Spinal cord (tissue), 10 donors: Measurements from ENCODE around the gene PAX5. TPM values are rescaled to one million over a fixed set of nuclear protein-coding genes. Genes with fewer than 3 reads are reported as not detected.

Experiments
- DNase-seq, 6 donors: peaks; one replicate each; pipeline versions ENCODE4 v3.0.0 to v3.0.0-alpha.2; 2013 to 2015; ENCODE audit warnings: low spot score in 6 of 6, low read depth in 4 of 6
- H3K27ac ChIP-seq: one replicate; pipeline ENCODE4 v1.5.1; 2013; ENCODE audit warnings: low read depth, low read length, control low read depth
- H3K27me3 ChIP-seq: one replicate; pipeline ENCODE4 v1.6.1; 2013; ENCODE audit warnings: low read length; ENCODE audit not compliant: control insufficient read depth, insufficient read depth
- H3K36me3 ChIP-seq: one replicate; pipeline ENCODE4 v1.6.1; 2013; ENCODE audit warnings: low read length; ENCODE audit not compliant: control insufficient read depth, insufficient read depth
- H3K4me1 ChIP-seq: one replicate; pipeline ENCODE4 v1.6.1; 2013; ENCODE audit warnings: low read length; ENCODE audit not compliant: control insufficient read depth, insufficient read depth
- H3K4me3 ChIP-seq: one replicate; pipeline ENCODE4 v1.5.1; 2013; ENCODE audit warnings: low read depth, low read length, control low read depth
- H3K9me3 ChIP-seq: one replicate; pipeline ENCODE4 v1.6.1; 2013; ENCODE audit warnings: low read length; ENCODE audit not compliant: control insufficient read depth, insufficient read depth
- WGBS: methylation state at CpG from one replicate; pipeline ENCODE4 v1.1.5; 2013; ENCODE audit warnings: missing lambda C conversion rate; ENCODE audit not compliant: insufficient coverage; 5-methylcytosine and 5-hydroxymethylcytosine counted together
- polyA plus RNA-seq, 2 donors: library from polyadenylated mRNA; unstranded; fragments of 120-200 nt; gene quantifications; one replicate each; pipeline ENCODE4 v1.2.1, GENCODE V29; 2013; ENCODE audit not compliant: insufficient read length in 2 of 2
- total RNA-seq, 2 donors: library from RNA; depleted of rRNA in 1 of 2; stranded (reverse); fragments of 120-200 nt in 1 of 2; fragments of >200 nt in 1 of 2; gene quantifications; one replicate each; pipeline versions ENCODE4 v1.2.3 to v1.2.4, GENCODE V29; 2013 to 2014
- donor health status: healthy.

Gene PAX5
- total and polyA plus RNA-seq, 4 donors = 0.89 to 2.6 (median 1.1) TPM

- H3K36me3 ChIP-seq = no peaks in the 10 kb centered on the region
- no peaks in the 10 kb centered on the region for H3K27me3 ChIP-seq
- no peak for DNase-seq
- 84% methylated on average over 9 of the region's 9 CpGs for WGBS
- H3K9me3 ChIP-seq = no peaks in the 10 kb centered on the region
- H3K4me1 ChIP-seq = peaks cover 13% of the 10 kb centered on the region
- H3K27ac ChIP-seq = no peak overlapping the region
- no peak overlapping the region for H3K4me3 ChIP-seq
Measured at GRCh38 chr9:36849943-36850342, 184.1 kb downstream of the PAX5 start.

- H3K9me3 ChIP-seq = no peaks in the 10 kb centered on the region
- H3K36me3 ChIP-seq = no peaks in the 10 kb centered on the region
- H3K4me3 ChIP-seq = no peak overlapping the region
- H3K4me1 ChIP-seq = peaks cover 8% of the 10 kb centered on the region
- H3K27me3 ChIP-seq = no peaks in the 10 kb centered on the region
- H3K27ac ChIP-seq = no peak overlapping the region
- DNase-seq = no peak
- 87% methylated on average over 5 of the region's 5 CpGs for WGBS
Measured at GRCh38 chr9:36848946-36849345, 185.1 kb downstream of the PAX5 start.

GRCh38 chr9:36847781-36848673 lies 186.0 kb downstream of the PAX5 start:
- Histone ChIP-seq H3K4me3 (no peak overlapping the region), H3K27ac (no peak overlapping the region), H3K36me3 (no peaks in the 10 kb centered on the region), H3K4me1 (peaks cover 8% of the 10 kb centered on the region), H3K9me3 (no peaks in the 10 kb centered on the region), H3K27me3 (no peaks in the 10 kb centered on the region)
- DNase-seq = peak in 1 of 6 donors; percentile 30
- 37% methylated on average over 16 of the region's 22 CpGs for WGBS

GRCh38 chr9:36846621-36847020 lies 187.4 kb downstream of the PAX5 start:
- H3K36me3 ChIP-seq = no peaks in the 10 kb centered on the region
- no peak overlapping the region for H3K4me3 ChIP-seq
- no peaks in the 10 kb centered on the region for H3K9me3 ChIP-seq
- H3K27ac ChIP-seq = no peak overlapping the region
- peaks cover 13% of the 10 kb centered on the region for H3K4me1 ChIP-seq
- DNase-seq = no peak
- WGBS = 88% methylated on average over 8 of the region's 8 CpGs
- no peaks in the 10 kb centered on the region for H3K27me3 ChIP-seq

GRCh38 chr9:36845844-36846243 lies 188.2 kb downstream of the PAX5 start:
- H3K36me3 ChIP-seq = no peaks in the 10 kb centered on the region
- no peak for DNase-seq
- H3K4me1 ChIP-seq = peaks cover 13% of the 10 kb centered on the region
- H3K27me3 ChIP-seq = no peaks in the 10 kb centered on the region
- WGBS = 80% methylated on average over 2 of the region's 2 CpGs
- no peak overlapping the region for H3K4me3 ChIP-seq
- H3K9me3 ChIP-seq = no peaks in the 10 kb centered on the region
- H3K27ac ChIP-seq = no peak overlapping the region

GRCh38 chr9:36844961-36845360 lies 189.1 kb downstream of the PAX5 start:
- DNase-seq = no peak
- Histone ChIP-seq H3K4me1 (peaks cover 13% of the 10 kb centered on the region), H3K27me3 (no peaks in the 10 kb centered on the region), H3K9me3 (no peaks in the 10 kb centered on the region), H3K27ac (no peak overlapping the region), H3K36me3 (no peaks in the 10 kb centered on the region), H3K4me3 (no peak overlapping the region)
- WGBS = 90% methylated on average over 1 of the region's 1 CpG

- no CpG with 5 or more reads among the region's 1 CpG for WGBS
- no peaks in the 10 kb centered on the region for H3K9me3 ChIP-seq
- no peak overlapping the region for H3K27ac ChIP-seq
- H3K4me3 ChIP-seq = no peak overlapping the region
- peaks cover 13% of the 10 kb centered on the region for H3K4me1 ChIP-seq
- no peaks in the 10 kb centered on the region for H3K27me3 ChIP-seq
- H3K36me3 ChIP-seq = no peaks in the 10 kb centered on the region
- no peak for DNase-seq
Measured at GRCh38 chr9:36843964-36844363, 190.1 kb downstream of the PAX5 start.

- WGBS = 77% methylated on average over 25 of the region's 28 CpGs
- H3K27me3 ChIP-seq = no peaks in the 10 kb centered on the region
- no peak overlapping the region for H3K27ac ChIP-seq
- no peaks in the 10 kb centered on the region for H3K36me3 ChIP-seq
- peaks cover 5% of the 10 kb centered on the region for H3K4me1 ChIP-seq
- H3K9me3 ChIP-seq = no peaks in the 10 kb centered on the region
- no peak for DNase-seq
- no peak overlapping the region for H3K4me3 ChIP-seq
Measured at GRCh38 chr9:36842560-36843530, 191.2 kb downstream of the PAX5 start.

- no peaks in the 10 kb centered on the region for H3K36me3 ChIP-seq
- H3K4me1 ChIP-seq = peaks cover 10% of the 10 kb centered on the region
- no peaks in the 10 kb centered on the region for H3K27me3 ChIP-seq
- no peaks in the 10 kb centered on the region for H3K9me3 ChIP-seq
- DNase-seq = peak in 1 of 6 donors; percentile 46
- WGBS = 43% methylated on average over 2 of the region's 2 CpGs
- no peak overlapping the region for H3K4me3 ChIP-seq
- H3K27ac ChIP-seq = no peak overlapping the region
Measured at GRCh38 chr9:36840898-36841536, 193.1 kb downstream of the PAX5 start.
